Dermis blood vessel endothelial cell (primary cell): ENCODE measurements around the gene TMEM106B. TPM values are rescaled to one million over a fixed set of nuclear protein-coding genes. Genes with fewer than 3 reads are reported as not detected.
A peak's percentile ranks its signal among the peaks of the same experiment; 100 is the strongest.
"Not testable (repeated sequence)": the region's sequence is repeated elsewhere in the genome, so short reads cannot be mapped to it uniquely, and the experiment has no call there.

Experiments used
- DNase-seq: peaks from one replicate; pipeline ENCODE4 v3.0.0; 2010
- total RNA-seq: library from RNA; depleted of rRNA; stranded (reverse); fragments of >200 nt; gene quantifications from 2 replicates; pipeline ENCODE4 v1.2.3, GENCODE V29; 2014

Gene TMEM106B
- total RNA-seq = 38.6 and 40.3 TPM in 2 replicates

GRCh38 chr7:12211054-12211710 is at the start of gene TMEM106B:
Gene TMEM106B (plus strand): TSS chr7:12211294. CDS start chr7:12214811, 3,517 bp downstream.
- peak; percentile 97 for DNase-seq

- peak; percentile 84 for DNase-seq
Measured at GRCh38 chr7:12162415-12163113, 48.5 kb upstream of the TMEM106B start.

- DNase-seq = not testable (repeated sequence)
Measured at GRCh38 chr7:12168065-12168464, 43.0 kb upstream of the TMEM106B start.

- not testable (repeated sequence) for DNase-seq
Measured at GRCh38 chr7:12169981-12170820, 40.9 kb upstream of the TMEM106B start.

GRCh38 chr7:12173671-12174070 is 37.4 kb upstream of the TMEM106B start:
- DNase-seq = no peak

- no peak for DNase-seq
Measured at GRCh38 chr7:12174931-12175330, 36.2 kb upstream of the TMEM106B start.

- DNase-seq = no peak
Measured at GRCh38 chr7:12178317-12178716, 32.8 kb upstream of the TMEM106B start.

- DNase-seq = no peak
Measured at GRCh38 chr7:12194426-12194825, 16.7 kb upstream of the TMEM106B start.

GRCh38 chr7:12196386-12196785 is 14.7 kb upstream of the TMEM106B start:
- DNase-seq = no peak

- no peak for DNase-seq
Measured at GRCh38 chr7:12199363-12199762, 11.7 kb upstream of the TMEM106B start.

- no peak for DNase-seq
Measured at GRCh38 chr7:12207046-12207445, 4.0 kb upstream of the TMEM106B start.

GRCh38 chr7:12209221-12209620 is 1.9 kb upstream of the TMEM106B start:
- DNase-seq = no peak

- DNase-seq = no peak
Measured at GRCh38 chr7:12210179-12211053, 678 bp upstream of the TMEM106B start.

GRCh38 chr7:12211711-12212485 is 804 bp downstream of the TMEM106B start:
- DNase-seq = peak; percentile 41

- DNase-seq = no peak
Measured at GRCh38 chr7:12217311-12217710, 6.2 kb downstream of the TMEM106B start.

- DNase-seq = no peak
Measured at GRCh38 chr7:12220389-12221046, 9.4 kb downstream of the TMEM106B start.

GRCh38 chr7:12221414-12221813 is 10.3 kb downstream of the TMEM106B start:
- peak; percentile 22 for DNase-seq

- peak; percentile 20 for DNase-seq
Measured at GRCh38 chr7:12222889-12223579, 11.9 kb downstream of the TMEM106B start.

GRCh38 chr7:12225017-12225416 is 13.9 kb downstream of the TMEM106B start:
- DNase-seq = not testable (repeated sequence)

- DNase-seq = no peak
Measured at GRCh38 chr7:12226756-12227155, 15.7 kb downstream of the TMEM106B start.
